ENCODE measurements around the gene C2CD4C. TPM values are rescaled to one million over a fixed set of nuclear protein-coding genes. Genes with fewer than 3 reads are reported as not detected.

C2CD4C gene
- total and polyA plus RNA-seq, 10 of the 15 experiments (the other 5 are each of a cell fraction or from before 2014, with no cell fraction given) = not detected

DNA sequence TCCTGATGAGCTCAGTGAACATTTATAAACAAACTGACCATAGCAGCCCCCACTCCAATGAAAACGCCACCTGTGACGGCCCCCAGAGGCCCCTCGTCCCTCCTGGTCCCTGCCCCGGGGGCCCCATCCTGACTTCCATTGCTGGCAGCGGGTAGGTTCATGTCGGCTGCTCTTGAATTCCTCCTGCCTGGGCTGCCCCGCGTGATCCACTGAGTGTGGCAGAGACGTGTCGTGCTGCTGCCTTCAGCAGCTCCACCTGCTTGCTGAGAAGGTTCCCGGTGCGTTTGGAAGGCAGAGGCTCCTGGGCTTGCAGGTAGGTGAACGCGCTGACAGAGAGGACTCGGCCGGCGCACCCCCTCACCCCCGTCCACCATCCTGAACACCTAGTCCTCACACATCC lies 11.6 kb downstream of the C2CD4C start:
- Histone ChIP-seq H4K20me1 (ENCODE audit: control insufficient read depth, insufficient read depth) (no peaks in the 10 kb centered on the region), H3K4me2 (ENCODE audit: control insufficient read depth, insufficient read depth) (no peak overlapping the region), H3K4me3 (no peak overlapping the region), H3K79me2 (ENCODE audit: control insufficient read depth, insufficient read depth, low read length) (no peaks in the 10 kb centered on the region), H2AFZ (ENCODE audit: control insufficient read depth, low read depth, low read length) (no peak overlapping the region), H3K27ac (ENCODE audit: control insufficient read depth, insufficient read depth) (no peak overlapping the region), H3K36me3 (ENCODE audit: control insufficient read depth in 2 of 2, insufficient read depth in 2 of 2, low read length in 1 of 2) (no peaks in the 10 kb centered on the region), H3K9me3 (replicated peaks; ENCODE audit: control insufficient read depth, insufficient read depth, low read length) (peaks cover 5% of the 10 kb centered on the region; the same call in 2 of the 3 replicates), H3K4me1 (ENCODE audit: control insufficient read depth, insufficient read depth, low read length) (no peaks in the 10 kb centered on the region), H3K9ac (ENCODE audit: control insufficient read depth, insufficient read depth, low read length) (no peak overlapping the region), H3K27me3 (replicated peaks in 1 of 2; ENCODE audit: control insufficient read depth in 2 of 2, insufficient read depth in 2 of 2, low read length in 1 of 2) (no peaks in the 10 kb centered on the region)
- DNase-seq (ENCODE audit: low read depth, low spot score) (no peak), FAIRE-seq (no peak), ATAC-seq (no peak)
- CTCF ChIA-PET = no interaction called here
- POLR2A ChIA-PET = no interaction called here
- TF ChIP-seq MTA2 (IDR thresholded peaks at IDR 0.05; ENCODE audit: low read depth) = no peak
- no peak for TF ChIP-seq NFIC (IDR thresholded peaks at IDR 0.05; ENCODE audit: low read depth, low read length)
- TF ChIP-seq SMARCA5 (IDR thresholded peaks at IDR 0.05) = no peak
- TF ChIP-seq MXI1 (IDR thresholded peaks at IDR 0.05; ENCODE audit: low read depth, low read length) = no peak
- TF ChIP-seq SUPT20H (IDR thresholded peaks at IDR 0.05; ENCODE audit: borderline replicate concordance, control insufficient read depth, low read depth, low read length) = no peak
- TF ChIP-seq PML (IDR thresholded peaks at IDR 0.05; ENCODE audit: low read length) = no peak
- no peak for TF ChIP-seq ZNF217 (IDR thresholded peaks at IDR 0.05)
- TF ChIP-seq RFX5 (IDR thresholded peaks at IDR 0.05; ENCODE audit: low read depth, low read length) = no peak
- TF ChIP-seq, protein P1, sequence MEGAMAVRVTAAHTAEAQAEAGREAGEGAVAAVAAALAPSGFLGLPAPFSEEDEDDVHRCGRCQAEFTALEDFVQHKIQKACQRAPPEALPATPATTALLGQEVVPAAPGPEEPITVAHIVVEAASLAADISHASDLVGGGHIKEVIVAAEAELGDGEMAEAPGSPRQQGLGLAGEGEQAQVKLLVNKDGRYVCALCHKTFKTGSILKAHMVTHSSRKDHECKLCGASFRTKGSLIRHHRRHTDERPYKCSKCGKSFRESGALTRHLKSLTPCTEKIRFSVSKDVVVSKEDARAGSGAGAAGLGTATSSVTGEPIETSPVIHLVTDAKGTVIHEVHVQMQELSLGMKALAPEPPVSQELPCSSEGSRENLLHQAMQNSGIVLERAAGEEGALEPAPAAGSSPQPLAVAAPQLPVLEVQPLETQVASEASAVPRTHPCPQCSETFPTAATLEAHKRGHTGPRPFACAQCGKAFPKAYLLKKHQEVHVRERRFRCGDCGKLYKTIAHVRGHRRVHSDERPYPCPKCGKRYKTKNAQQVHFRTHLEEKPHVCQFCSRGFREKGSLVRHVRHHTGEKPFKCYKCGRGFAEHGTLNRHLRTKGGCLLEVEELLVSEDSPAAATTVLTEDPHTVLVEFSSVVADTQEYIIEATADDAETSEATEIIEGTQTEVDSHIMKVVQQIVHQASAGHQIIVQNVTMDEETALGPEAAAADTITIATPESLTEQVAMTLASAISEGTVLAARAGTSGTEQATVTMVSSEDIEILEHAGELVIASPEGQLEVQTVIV (IDR thresholded peaks at IDR 0.05; ENCODE audit: borderline replicate concordance, partially characterized antibody) = no peak
- no peak for TF ChIP-seq CBX5 (IDR thresholded peaks at IDR 0.05; ENCODE audit: low read depth)
- no peak for TF ChIP-seq ZNF24 (IDR thresholded peaks at IDR 0.05)
- no peak for TF ChIP-seq STAT1 (conservative IDR thresholded peaks at IDR 0.05)
- TF ChIP-seq NR2C1 (IDR thresholded peaks at IDR 0.05) = no peak
- no peak for TF ChIP-seq SREBF2 (IDR thresholded peaks at IDR 0.05; ENCODE audit: low read length)
- no peak for TF ChIP-seq SIN3A (IDR thresholded peaks at IDR 0.05; ENCODE audit: low read depth, low read length)
- TF ChIP-seq SRF (IDR thresholded peaks at IDR 0.05; ENCODE audit: low read depth in 2 of 2, low read length in 2 of 2) = no peak
- no peak for TF ChIP-seq NR2C2 (IDR thresholded peaks at IDR 0.05; ENCODE audit: borderline replicate concordance, control insufficient read depth, insufficient read length, low read depth)
- TF ChIP-seq, protein P2, sequence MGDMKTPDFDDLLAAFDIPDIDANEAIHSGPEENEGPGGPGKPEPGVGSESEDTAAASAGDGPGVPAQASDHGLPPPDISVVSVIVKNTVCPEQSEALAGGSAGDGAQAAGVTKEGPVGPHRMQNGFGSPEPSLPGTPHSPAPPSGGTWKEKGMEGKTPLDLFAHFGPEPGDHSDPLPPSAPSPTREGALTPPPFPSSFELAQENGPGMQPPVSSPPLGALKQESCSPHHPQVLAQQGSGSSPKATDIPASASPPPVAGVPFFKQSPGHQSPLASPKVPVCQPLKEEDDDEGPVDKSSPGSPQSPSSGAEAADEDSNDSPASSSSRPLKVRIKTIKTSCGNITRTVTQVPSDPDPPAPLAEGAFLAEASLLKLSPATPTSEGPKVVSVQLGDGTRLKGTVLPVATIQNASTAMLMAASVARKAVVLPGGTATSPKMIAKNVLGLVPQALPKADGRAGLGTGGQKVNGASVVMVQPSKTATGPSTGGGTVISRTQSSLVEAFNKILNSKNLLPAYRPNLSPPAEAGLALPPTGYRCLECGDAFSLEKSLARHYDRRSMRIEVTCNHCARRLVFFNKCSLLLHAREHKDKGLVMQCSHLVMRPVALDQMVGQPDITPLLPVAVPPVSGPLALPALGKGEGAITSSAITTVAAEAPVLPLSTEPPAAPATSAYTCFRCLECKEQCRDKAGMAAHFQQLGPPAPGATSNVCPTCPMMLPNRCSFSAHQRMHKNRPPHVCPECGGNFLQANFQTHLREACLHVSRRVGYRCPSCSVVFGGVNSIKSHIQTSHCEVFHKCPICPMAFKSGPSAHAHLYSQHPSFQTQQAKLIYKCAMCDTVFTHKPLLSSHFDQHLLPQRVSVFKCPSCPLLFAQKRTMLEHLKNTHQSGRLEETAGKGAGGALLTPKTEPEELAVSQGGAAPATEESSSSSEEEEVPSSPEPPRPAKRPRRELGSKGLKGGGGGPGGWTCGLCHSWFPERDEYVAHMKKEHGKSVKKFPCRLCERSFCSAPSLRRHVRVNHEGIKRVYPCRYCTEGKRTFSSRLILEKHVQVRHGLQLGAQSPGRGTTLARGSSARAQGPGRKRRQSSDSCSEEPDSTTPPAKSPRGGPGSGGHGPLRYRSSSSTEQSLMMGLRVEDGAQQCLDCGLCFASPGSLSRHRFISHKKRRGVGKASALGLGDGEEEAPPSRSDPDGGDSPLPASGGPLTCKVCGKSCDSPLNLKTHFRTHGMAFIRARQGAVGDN (IDR thresholded peaks at IDR 0.05) = no peak
- TF ChIP-seq ZNF207 (IDR thresholded peaks at IDR 0.05; ENCODE audit: borderline replicate concordance) = no peak
- WGBS (ENCODE audit: insufficient coverage, insufficient replicate concordance, low lambda C conversion rate, missing lambda C conversion rate) = 64% methylated on average over 16 of the region's 18 CpGs
- RAD21 ChIA-PET (ENCODE audit: unreplicated experiment) = no interaction called here
- BruUV-seq (replicated peaks) = no TSS peak
- in situ Hi-C loops (cut with MboI) = no loop called here
- intact Hi-C loops (cut with micrococcal nuclease; ENCODE audit: unreplicated experiment) = no loop called here
- SMC1A ChIA-PET (ENCODE audit: uncharacterized antibody, unreplicated experiment) = no interaction called here
